HL-60 (cell line): ENCODE results near the gene CACNA1E.

Experiments
- DNase-seq, 2 experiments: peaks; one replicate each; pipeline ENCODE4 v3.0.0-alpha.2; 2010 to 2020; ENCODE audit warnings: low read depth in 1 of 2, low spot score in 1 of 2
- H3K27ac ChIP-seq: fragments of 250-450 bp; sonication (Bioruptor Pico); replicated peaks from 2 replicates; pipeline ENCODE4 v1.5.1; 2020; ENCODE audit warnings: mild to moderate bottlenecking, moderate library complexity
- H3K27me3 ChIP-seq: fragments of 250-450 bp; sonication (Bioruptor Pico); 2 replicates; pipeline ENCODE4 v1.5.1; 2021; ENCODE audit warnings: mild to moderate bottlenecking, moderate library complexity; ENCODE audit not compliant: insufficient read depth, poor library complexity, severe bottlenecking
- H3K4me3 ChIP-seq: replicated peaks from 2 replicates; pipeline ENCODE4 v1.5.1; 2011; ENCODE audit warnings: mild to moderate bottlenecking, control low read depth, low read length; ENCODE audit not compliant: insufficient read depth
- GABPA ChIP-seq: IDR thresholded peaks from 2 replicates; pipeline ENCODE4 v1.6.1; 2012; ENCODE audit warnings: low read depth
- POLR2AphosphoS5 ChIP-seq: IDR thresholded peaks from 2 replicates; pipeline ENCODE4 v1.6.1; 2012; ENCODE audit warnings: low read depth
- REST ChIP-seq: IDR thresholded peaks from 2 replicates; pipeline ENCODE4 v1.6.1; 2012; ENCODE audit warnings: low read depth; ENCODE audit not compliant: insufficient replicate concordance
- SPI1 ChIP-seq: IDR thresholded peaks from 2 replicates; pipeline ENCODE4 v1.6.1; 2012; ENCODE audit warnings: low read depth, mild to moderate bottlenecking, borderline replicate concordance
- TF ChIP-seq, protein P1 (sequence below): IDR thresholded peaks from one replicate; pipeline ENCODE4 v1.5.1; 2011; ENCODE audit warnings: low read length, control low read depth, inconsistent platforms; ENCODE audit not compliant: insufficient read depth

CACNA1E gene

GRCh38 chr1:181548497-181548896, 65.2 kb downstream of the CACNA1E start:
- H3K27me3 ChIP-seq, result no peaks in the 10 kb centered on the region
- TF ChIP-seq SPI1 (no peak), GABPA (no peak), REST (no peak), POLR2AphosphoS5 (no peak)
- TF ChIP-seq, protein P1, sequence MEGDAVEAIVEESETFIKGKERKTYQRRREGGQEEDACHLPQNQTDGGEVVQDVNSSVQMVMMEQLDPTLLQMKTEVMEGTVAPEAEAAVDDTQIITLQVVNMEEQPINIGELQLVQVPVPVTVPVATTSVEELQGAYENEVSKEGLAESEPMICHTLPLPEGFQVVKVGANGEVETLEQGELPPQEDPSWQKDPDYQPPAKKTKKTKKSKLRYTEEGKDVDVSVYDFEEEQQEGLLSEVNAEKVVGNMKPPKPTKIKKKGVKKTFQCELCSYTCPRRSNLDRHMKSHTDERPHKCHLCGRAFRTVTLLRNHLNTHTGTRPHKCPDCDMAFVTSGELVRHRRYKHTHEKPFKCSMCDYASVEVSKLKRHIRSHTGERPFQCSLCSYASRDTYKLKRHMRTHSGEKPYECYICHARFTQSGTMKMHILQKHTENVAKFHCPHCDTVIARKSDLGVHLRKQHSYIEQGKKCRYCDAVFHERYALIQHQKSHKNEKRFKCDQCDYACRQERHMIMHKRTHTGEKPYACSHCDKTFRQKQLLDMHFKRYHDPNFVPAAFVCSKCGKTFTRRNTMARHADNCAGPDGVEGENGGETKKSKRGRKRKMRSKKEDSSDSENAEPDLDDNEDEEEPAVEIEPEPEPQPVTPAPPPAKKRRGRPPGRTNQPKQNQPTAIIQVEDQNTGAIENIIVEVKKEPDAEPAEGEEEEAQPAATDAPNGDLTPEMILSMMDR, result no peak
- no peak overlapping the region for H3K27ac ChIP-seq
- no peak overlapping the region for H3K4me3 ChIP-seq
- no peak for DNase-seq

- no peaks in the 10 kb centered on the region for H3K27me3 ChIP-seq
- no peak overlapping the region for H3K4me3 ChIP-seq
- no peak overlapping the region for H3K27ac ChIP-seq
- TF ChIP-seq, protein P1, result no peak
- TF ChIP-seq POLR2AphosphoS5 (no peak), REST (no peak)
- no peak for DNase-seq
Measured at GRCh38 chr1:181551249-181551648, 67.9 kb downstream of the CACNA1E start.

DNA sequence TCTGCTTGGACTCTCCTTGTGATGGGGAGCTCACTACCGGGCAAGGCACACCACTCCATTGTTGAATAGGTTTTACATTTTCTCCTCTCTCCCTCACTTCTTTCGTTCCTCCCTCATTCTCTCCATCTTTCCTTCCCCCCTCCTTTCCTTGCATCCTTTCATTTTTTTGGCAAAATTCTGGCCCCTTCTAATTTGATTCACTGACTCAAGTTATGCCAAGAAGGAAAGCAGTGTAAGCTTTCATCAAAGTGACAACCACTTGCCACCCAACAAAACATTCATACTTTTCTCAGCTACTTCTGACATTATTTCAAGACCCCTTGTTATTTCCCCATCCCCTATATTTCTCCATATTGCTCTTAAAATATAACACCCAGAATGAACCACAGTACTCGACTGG, 68.4 kb downstream of the CACNA1E start:
- no peak overlapping the region for H3K4me3 ChIP-seq
- no peak for TF ChIP-seq SPI1
- no peak for TF ChIP-seq GABPA
- TF ChIP-seq, protein P1, result no peak
- TF ChIP-seq POLR2AphosphoS5, result no peak
- no peak for TF ChIP-seq REST
- DNase-seq, result no peak
- no peaks in the 10 kb centered on the region for H3K27me3 ChIP-seq
- no peak overlapping the region for H3K27ac ChIP-seq
